ENCODE measurements around the gene DCANP1. TPM values are rescaled to one million over a fixed set of nuclear protein-coding genes. Genes with fewer than 3 reads are reported as not detected.

The DCANP1 gene
- total and polyA plus RNA-seq, 11 donors: 0.11 TPM; not detected in 10

GRCh38 chr5:135429301-135430134 is 17.6 kb downstream of the DCANP1 start:
- peak overlapping the region in 5 of 12 donors; percentile 17 to 53 (median 43) for H3K27ac ChIP-seq
- no peak overlapping the region for H3K4me3 ChIP-seq
- H3K9me3 ChIP-seq: peaks cover 0 to 12% (median 0%) of the 10 kb centered on the region in 12 donors
- intact Hi-C loops (cut with DNase I): loop anchor here in 4 of 10 donors (5.0 to 10.0 kb wide), 5 partner anchors 57 to 235 kb away; no protein-coding TSS in a partner anchor
- DNase-seq: peak in 4 of 5 donors; percentile 60 to 88 (median 76)
- no peaks in the 10 kb centered on the region for H3K36me3 ChIP-seq
- peak; percentile 80 to 94 (median 92) for ATAC-seq
- no peak for TF ChIP-seq CTCF (IDR thresholded peaks at IDR 0.05)
- no peak for TF ChIP-seq POLR2A (IDR thresholded peaks at IDR 0.05)
- WGBS, 4 donors: 32 to 47% (median 39%) methylated on average over 12 of the region's 12 CpGs
- no peaks in the 10 kb centered on the region for H3K27me3 ChIP-seq
- H3K4me1 ChIP-seq: peaks cover 0 to 47% (median 15%) of the 10 kb centered on the region in 12 donors

GRCh38 chr5:135428586-135428985 is 18.6 kb downstream of the DCANP1 start:
- peaks cover 0 to 47% (median 12%) of the 10 kb centered on the region in 12 donors for H3K4me1 ChIP-seq
- no peak for ATAC-seq
- H3K4me3 ChIP-seq: no peak overlapping the region
- TF ChIP-seq POLR2A (IDR thresholded peaks at IDR 0.05) (no peak), CTCF (IDR thresholded peaks at IDR 0.05) (no peak)
- WGBS, 4 donors: 75 to 92% (median 82%) methylated on average over 1 of the region's 1 CpG
- H3K9me3 ChIP-seq: peaks cover 0 to 12% (median 0%) of the 10 kb centered on the region in 12 donors
- no peaks in the 10 kb centered on the region for H3K27me3 ChIP-seq
- no peak for DNase-seq
- intact Hi-C loops (cut with DNase I): loop anchor here in 4 of 10 donors (5.0 to 10.0 kb wide), 5 partner anchors 56 to 234 kb away; no protein-coding TSS in a partner anchor
- H3K27ac ChIP-seq: no peak overlapping the region
- H3K36me3 ChIP-seq: no peaks in the 10 kb centered on the region

GRCh38 chr5:135426102-135427082 is 20.8 kb downstream of the DCANP1 start:
- Histone ChIP-seq H3K27ac (peak overlapping the region in 1 of 12 donors; percentile 69), H3K36me3 (no peaks in the 10 kb centered on the region), H3K4me3 (no peak overlapping the region), H3K4me1 (peaks cover 0 to 46% (median 10%) of the 10 kb centered on the region in 12 donors), H3K27me3 (no peaks in the 10 kb centered on the region), H3K9me3 (peaks cover 0 to 12% (median 0%) of the 10 kb centered on the region in 12 donors)
- peak; percentile 34 to 64 (median 55) for ATAC-seq
- 51 to 59% (median 55%) methylated on average over 7 of the region's 7 CpGs for WGBS, 4 donors
- DNase-seq: no peak
- peak; percentile 57 to 76 (median 64) for TF ChIP-seq CTCF (IDR thresholded peaks at IDR 0.05)
- no peak for TF ChIP-seq POLR2A (IDR thresholded peaks at IDR 0.05)
- intact Hi-C loops (cut with DNase I): loop anchor here in 4 of 10 donors (5.0 to 10.0 kb wide), 5 partner anchors 54 to 232 kb away; no protein-coding TSS in a partner anchor

All from heart left ventricle (tissue), 16 donors.